Measurements from ENCODE around the gene PAX7. TPM values are rescaled to one million over a fixed set of nuclear protein-coding genes. Genes with fewer than 3 reads are reported as not detected.

PAX7 gene
- total RNA-seq, 1 experiment from 2014 or later = 0.24 TPM

GRCh38 chr1:18760156-18760555, 129.5 kb downstream of the PAX7 start:
- peaks cover 40% of the 10 kb centered on the region for H3K9me3 Mint-ChIP-seq
- ChIA-PET CTCF (interaction anchor here (1.6 to 1.9 kb wide), 2 partner anchors 35 to 163 kb away, joined by 4 to 6 read pairs; no protein-coding TSS in a partner anchor), POLR2A (interaction anchor here (0.7 kb wide), 1 partner anchor 19 kb away, joined by 3 read pairs; no protein-coding TSS in a partner anchor)
- no peak for ATAC-seq
- no peak for TF ChIP-seq MLX (CRISPR knock-in tag; IDR thresholded peaks at IDR 0.05)
- TF ChIP-seq NR2C2 (CRISPR knock-in tag; IDR thresholded peaks at IDR 0.05) = no peak
- TF ChIP-seq CTCF (IDR thresholded peaks at IDR 0.05) = no peak
- no peak for TF ChIP-seq CREB1 (CRISPR knock-in tag; IDR thresholded peaks at IDR 0.05)
- TF ChIP-seq ZNF423 (CRISPR knock-in tag; IDR thresholded peaks at IDR 0.05) = no peak
- no peak for TF ChIP-seq ZNF263 (CRISPR knock-in tag; IDR thresholded peaks at IDR 0.05; ENCODE audit: low read depth)
- TF ChIP-seq ZNF138 (CRISPR knock-in tag; conservative IDR thresholded peaks at IDR 0.05) = no peak
- TF ChIP-seq HMGA2 (CRISPR knock-in tag; IDR thresholded peaks at IDR 0.05) = no peak
- no peak for TF ChIP-seq ZNF317 (CRISPR knock-in tag; IDR thresholded peaks at IDR 0.05; ENCODE audit: borderline replicate concordance, low read depth)
- TF ChIP-seq CREM (CRISPR knock-in tag; IDR thresholded peaks at IDR 0.05) = no peak
- no peak for TF ChIP-seq ATF2 (CRISPR knock-in tag; IDR thresholded peaks at IDR 0.05; ENCODE audit: borderline replicate concordance, low read depth)
- no peak for TF ChIP-seq OVOL2 (CRISPR knock-in tag; IDR thresholded peaks at IDR 0.05; ENCODE audit: borderline replicate concordance)
- no peak for TF ChIP-seq KAT7 (CRISPR knock-in tag; IDR thresholded peaks at IDR 0.05; ENCODE audit: borderline replicate concordance)
- no peak for TF ChIP-seq ZNF416 (CRISPR knock-in tag; IDR thresholded peaks at IDR 0.05)
- no peak for TF ChIP-seq ARID4B (CRISPR knock-in tag; IDR thresholded peaks at IDR 0.05; ENCODE audit: borderline replicate concordance)
- no peak for TF ChIP-seq TP53 (CRISPR knock-in tag; IDR thresholded peaks at IDR 0.05)
- no peak for TF ChIP-seq NFYB (CRISPR knock-in tag; conservative IDR thresholded peaks at IDR 0.05; ENCODE audit: low read depth)
- no peak for TF ChIP-seq JAZF1 (CRISPR knock-in tag; IDR thresholded peaks at IDR 0.05)
- H3K27ac Mint-ChIP-seq = no peak overlapping the region
- DNase-seq (ENCODE audit: low spot score) = no peak
- peaks cover 59% of the 10 kb centered on the region for H3K27me3 Mint-ChIP-seq (ENCODE audit: low read depth)
- no peaks in the 10 kb centered on the region for H3K36me3 Mint-ChIP-seq
- no peak overlapping the region for H3K4me3 Mint-ChIP-seq
- H3K4me1 Mint-ChIP-seq = no peaks in the 10 kb centered on the region
